ENCODE data around the gene PLA2G2C. TPM values are rescaled to one million over a fixed set of nuclear protein-coding genes. Genes with fewer than 3 reads are reported as not detected.
A peak's percentile ranks its signal among the peaks of the same experiment; 100 is the strongest.

The PLA2G2C gene
- total RNA-seq, 3 donors from 2014 or later (not counting 1 experiment from before 2014, with no cell fraction given): not detected

DNA sequence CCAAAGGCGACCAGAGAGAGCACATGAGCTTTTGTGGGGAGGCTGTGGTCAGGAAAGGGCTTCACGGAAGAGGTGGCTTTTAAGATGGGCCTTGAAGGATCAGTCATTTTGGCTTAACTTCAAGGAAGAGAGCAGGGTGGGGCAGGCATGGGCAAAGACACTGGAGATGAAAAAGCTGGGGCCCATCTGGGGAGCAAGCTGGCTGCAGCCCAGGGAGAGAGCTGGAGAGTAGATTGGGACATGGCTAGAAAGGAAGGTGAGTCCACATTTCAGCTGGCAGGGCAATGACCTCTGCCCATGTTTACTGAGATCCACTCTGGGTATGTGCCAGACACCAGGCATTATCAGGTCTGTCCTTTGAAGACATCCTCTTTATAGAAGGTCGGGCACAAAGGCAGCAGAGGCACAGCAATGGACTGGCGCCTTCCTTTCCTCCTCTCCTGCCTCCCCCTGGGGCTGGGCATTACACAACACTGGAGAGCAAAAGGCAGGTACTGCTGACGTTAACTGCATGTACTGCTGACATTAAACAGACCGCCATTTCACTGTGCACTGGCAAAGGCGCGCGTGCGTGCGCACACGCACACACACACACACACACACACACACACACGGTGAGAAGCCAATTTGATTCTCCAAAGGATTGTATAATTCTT, 2.6 kb downstream of the PLA2G2C start:
- Histone ChIP-seq H3K27me3 (ENCODE audit: control insufficient read depth, insufficient read depth, low read length) (no peaks in the 10 kb centered on the region), H3K4me3 (ENCODE audit: low read length) (no peak overlapping the region), H3K4me1 (ENCODE audit: control insufficient read depth, insufficient read depth, low read length) (peaks cover 43% of the 10 kb centered on the region), H3K36me3 (ENCODE audit: control insufficient read depth, insufficient read depth, low read length) (no peaks in the 10 kb centered on the region), H3K27ac (ENCODE audit: low read length) (no peak overlapping the region), H3K9me3 (ENCODE audit: control insufficient read depth, insufficient read depth, low read length) (no peaks in the 10 kb centered on the region)
- intact Hi-C loops (cut with micrococcal nuclease): no loop called here
- ATAC-seq: no peak
- WGBS (ENCODE audit: insufficient coverage): 90% methylated on average over 7 of the region's 13 CpGs
- Mint-ChIP-seq H3K9me3 (peaks cover 6 to 7% of the 10 kb centered on the region in 2 donors), H3K4me3 (peak overlapping the region; percentile 10), H3K4me1 (peaks cover 41 to 51% of the 10 kb centered on the region in 2 donors), H3K27me3 (ENCODE audit: low read depth in 2 of 2) (peaks cover 0 to under 1% of the 10 kb centered on the region in 2 donors), H3K27ac (peak overlapping the region; percentile 77 to 85), H3K36me3 (no peaks in the 10 kb centered on the region)
- TF ChIP-seq, protein P1, sequence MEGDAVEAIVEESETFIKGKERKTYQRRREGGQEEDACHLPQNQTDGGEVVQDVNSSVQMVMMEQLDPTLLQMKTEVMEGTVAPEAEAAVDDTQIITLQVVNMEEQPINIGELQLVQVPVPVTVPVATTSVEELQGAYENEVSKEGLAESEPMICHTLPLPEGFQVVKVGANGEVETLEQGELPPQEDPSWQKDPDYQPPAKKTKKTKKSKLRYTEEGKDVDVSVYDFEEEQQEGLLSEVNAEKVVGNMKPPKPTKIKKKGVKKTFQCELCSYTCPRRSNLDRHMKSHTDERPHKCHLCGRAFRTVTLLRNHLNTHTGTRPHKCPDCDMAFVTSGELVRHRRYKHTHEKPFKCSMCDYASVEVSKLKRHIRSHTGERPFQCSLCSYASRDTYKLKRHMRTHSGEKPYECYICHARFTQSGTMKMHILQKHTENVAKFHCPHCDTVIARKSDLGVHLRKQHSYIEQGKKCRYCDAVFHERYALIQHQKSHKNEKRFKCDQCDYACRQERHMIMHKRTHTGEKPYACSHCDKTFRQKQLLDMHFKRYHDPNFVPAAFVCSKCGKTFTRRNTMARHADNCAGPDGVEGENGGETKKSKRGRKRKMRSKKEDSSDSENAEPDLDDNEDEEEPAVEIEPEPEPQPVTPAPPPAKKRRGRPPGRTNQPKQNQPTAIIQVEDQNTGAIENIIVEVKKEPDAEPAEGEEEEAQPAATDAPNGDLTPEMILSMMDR (IDR thresholded peaks at IDR 0.05): no peak
- DNase-seq: peak in 1 of 2 donors; percentile 9

DNA sequence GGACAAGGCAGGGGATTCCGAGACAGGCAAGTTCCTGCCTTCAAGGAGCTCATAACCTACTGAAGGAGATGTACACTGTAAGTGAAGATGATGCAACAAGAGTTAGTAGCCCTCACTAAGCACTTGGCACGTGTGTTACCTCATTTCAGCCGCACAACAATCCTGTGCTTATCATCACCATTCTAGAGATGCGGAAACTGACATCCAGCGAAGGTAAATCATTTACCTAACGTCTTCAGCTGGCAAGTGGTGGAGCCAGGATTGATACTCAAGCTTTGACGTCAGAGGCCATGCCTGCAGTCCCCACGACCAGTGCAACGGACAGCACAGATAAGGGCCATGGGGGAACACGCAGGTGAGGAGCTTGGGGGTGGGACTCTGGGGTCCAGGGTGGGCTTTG, 3.3 kb downstream of the PLA2G2C start:
- peaks cover 6 to 7% of the 10 kb centered on the region in 2 donors for H3K9me3 Mint-ChIP-seq
- peak overlapping the region in 1 of 2 donors; percentile 85 for H3K27ac Mint-ChIP-seq
- WGBS (ENCODE audit: insufficient coverage): 94% methylated on average over 10 of the region's 10 CpGs
- DNase-seq (no peak), ATAC-seq (no peak)
- intact Hi-C loops (cut with micrococcal nuclease): no loop called here
- TF ChIP-seq, protein P1 (IDR thresholded peaks at IDR 0.05): no peak
- Histone ChIP-seq H3K27ac (ENCODE audit: low read length) (no peak overlapping the region), H3K4me1 (ENCODE audit: control insufficient read depth, insufficient read depth, low read length) (peaks cover 36% of the 10 kb centered on the region), H3K27me3 (ENCODE audit: control insufficient read depth, insufficient read depth, low read length) (no peaks in the 10 kb centered on the region), H3K36me3 (ENCODE audit: control insufficient read depth, insufficient read depth, low read length) (no peaks in the 10 kb centered on the region), H3K4me3 (ENCODE audit: low read length) (no peak overlapping the region), H3K9me3 (ENCODE audit: control insufficient read depth, insufficient read depth, low read length) (no peaks in the 10 kb centered on the region)
- no peaks in the 10 kb centered on the region for H3K27me3 Mint-ChIP-seq (ENCODE audit: low read depth in 2 of 2)
- H3K4me3 Mint-ChIP-seq: no peak overlapping the region
- H3K4me1 Mint-ChIP-seq: peaks cover 34 to 45% of the 10 kb centered on the region in 2 donors
- no peaks in the 10 kb centered on the region for H3K36me3 Mint-ChIP-seq

DNA sequence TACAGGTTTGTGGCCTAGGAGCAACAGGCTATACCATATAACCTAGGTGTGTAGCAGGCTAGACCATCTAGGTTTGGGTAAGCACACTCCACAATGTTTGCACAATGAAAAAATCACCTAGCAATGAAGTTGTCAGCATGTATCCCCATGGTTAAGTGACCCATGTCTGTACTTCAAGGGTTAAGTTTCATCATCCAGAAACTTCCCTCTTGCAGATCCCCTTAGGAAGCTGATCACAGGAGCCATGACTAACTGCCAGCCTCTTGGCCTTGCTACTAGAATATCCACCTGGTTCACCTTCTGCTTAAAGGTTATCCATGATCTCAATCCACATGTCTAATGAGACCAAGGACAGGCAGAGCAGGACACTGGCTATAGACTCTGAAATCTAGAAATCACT, 3.9 kb downstream of the PLA2G2C start:
- H3K4me1 ChIP-seq (ENCODE audit: control insufficient read depth, insufficient read depth, low read length): peaks cover 31% of the 10 kb centered on the region
- ATAC-seq (no peak), DNase-seq (no peak)
- TF ChIP-seq, protein P1 (IDR thresholded peaks at IDR 0.05): no peak
- no peaks in the 10 kb centered on the region for H3K27me3 ChIP-seq (ENCODE audit: control insufficient read depth, insufficient read depth, low read length)
- no peaks in the 10 kb centered on the region for H3K36me3 ChIP-seq (ENCODE audit: control insufficient read depth, insufficient read depth, low read length)
- H3K27ac ChIP-seq (ENCODE audit: low read length): no peak overlapping the region
- no peak overlapping the region for H3K4me3 ChIP-seq (ENCODE audit: low read length)
- peaks cover 28 to 39% of the 10 kb centered on the region in 2 donors for H3K4me1 Mint-ChIP-seq
- no peak overlapping the region for H3K4me3 Mint-ChIP-seq
- no peaks in the 10 kb centered on the region for H3K27me3 Mint-ChIP-seq (ENCODE audit: low read depth in 2 of 2)
- H3K36me3 Mint-ChIP-seq: no peaks in the 10 kb centered on the region
- intact Hi-C loops (cut with micrococcal nuclease): no loop called here
- H3K27ac Mint-ChIP-seq: no peak overlapping the region
- H3K9me3 ChIP-seq (ENCODE audit: control insufficient read depth, insufficient read depth, low read length): no peaks in the 10 kb centered on the region
- H3K9me3 Mint-ChIP-seq: peaks cover 6 to 7% of the 10 kb centered on the region in 2 donors

DNA sequence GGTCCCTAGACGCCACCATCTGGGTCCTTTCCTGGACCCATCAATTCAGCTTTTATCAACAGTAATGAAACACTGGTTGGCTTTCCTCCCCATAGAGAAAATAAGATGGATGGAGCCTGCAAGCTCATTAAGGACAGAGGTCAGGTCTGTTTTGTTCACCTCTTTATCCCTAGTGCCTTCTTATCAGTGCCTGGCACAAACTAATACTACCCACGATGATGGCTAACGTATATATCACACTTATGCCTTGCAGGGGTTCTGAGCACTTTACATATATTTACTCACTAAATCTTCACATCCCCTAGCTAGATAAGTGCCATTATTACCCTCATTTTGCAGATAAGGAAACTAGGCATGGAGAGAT, 5.5 kb downstream of the PLA2G2C start:
- Mint-ChIP-seq H3K9me3 (peaks cover 6 to 7% of the 10 kb centered on the region in 2 donors), H3K27me3 (ENCODE audit: low read depth in 2 of 2) (no peaks in the 10 kb centered on the region), H3K4me3 (no peak overlapping the region), H3K27ac (no peak overlapping the region), H3K36me3 (no peaks in the 10 kb centered on the region), H3K4me1 (peaks cover 14 to 24% of the 10 kb centered on the region in 2 donors)
- Histone ChIP-seq H3K36me3 (ENCODE audit: control insufficient read depth, insufficient read depth, low read length) (no peaks in the 10 kb centered on the region), H3K4me1 (ENCODE audit: control insufficient read depth, insufficient read depth, low read length) (peaks cover 16% of the 10 kb centered on the region), H3K4me3 (ENCODE audit: low read length) (no peak overlapping the region), H3K27ac (ENCODE audit: low read length) (no peak overlapping the region), H3K9me3 (ENCODE audit: control insufficient read depth, insufficient read depth, low read length) (no peaks in the 10 kb centered on the region), H3K27me3 (ENCODE audit: control insufficient read depth, insufficient read depth, low read length) (no peaks in the 10 kb centered on the region)
- ATAC-seq (no peak), DNase-seq (no peak)
- TF ChIP-seq, protein P1 (IDR thresholded peaks at IDR 0.05): no peak
- intact Hi-C loops (cut with micrococcal nuclease): no loop called here
- 95% methylated on average over 3 of the region's 3 CpGs for WGBS (ENCODE audit: insufficient coverage)

Data from natural killer cell (primary cell).